ENCODE data around the gene OXSR1. TPM values are rescaled to one million over a fixed set of nuclear protein-coding genes. Genes with fewer than 3 reads are reported as not detected.

Gene OXSR1
- total and polyA plus RNA-seq, 2 of the 13 experiments (the other 11 are each of a cell fraction or from before 2014, with no cell fraction given), result 27.4 to 32.6 TPM

DNA sequence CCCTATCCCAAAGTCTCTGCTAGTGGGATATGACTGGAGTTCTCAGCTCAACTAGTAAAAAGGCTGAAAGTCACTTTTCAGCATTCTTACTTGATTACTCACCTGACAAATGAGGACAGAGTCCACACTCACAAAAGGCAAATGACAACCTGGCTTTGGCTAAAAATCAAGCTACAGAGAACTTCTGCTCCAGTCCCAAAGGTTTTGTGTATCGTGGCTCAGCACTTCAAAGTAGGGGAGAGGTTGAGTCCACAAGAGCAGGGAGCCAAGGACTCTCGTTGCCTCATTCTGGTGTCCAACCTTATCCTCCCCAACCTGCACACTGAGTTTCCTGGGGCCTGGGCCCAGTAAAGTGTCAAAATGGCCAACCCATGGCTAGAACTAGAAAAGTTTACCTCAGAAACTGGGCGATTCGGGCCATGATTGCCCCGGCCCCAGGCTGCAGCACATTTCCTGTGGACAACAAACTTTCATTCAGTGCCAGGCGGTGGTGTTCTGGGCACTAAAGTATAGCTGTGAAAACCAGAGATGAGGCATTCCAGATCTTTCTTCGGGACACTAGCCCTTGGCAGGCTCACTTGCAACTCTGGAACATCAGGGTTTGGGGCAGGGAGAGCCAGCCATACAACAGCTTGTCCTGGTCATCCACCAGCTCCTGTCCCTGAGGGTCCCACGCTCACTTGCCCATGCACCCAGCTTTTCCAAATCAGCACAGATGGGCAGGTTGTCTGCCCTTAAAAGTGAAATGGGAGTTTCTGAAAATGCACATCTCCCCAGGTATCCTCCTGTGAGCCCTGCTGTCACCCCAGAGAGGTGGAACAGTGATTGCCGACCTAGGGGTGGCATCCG, 31.6 kb upstream of the OXSR1 start (continued):
- TF ChIP-seq, protein P1, sequence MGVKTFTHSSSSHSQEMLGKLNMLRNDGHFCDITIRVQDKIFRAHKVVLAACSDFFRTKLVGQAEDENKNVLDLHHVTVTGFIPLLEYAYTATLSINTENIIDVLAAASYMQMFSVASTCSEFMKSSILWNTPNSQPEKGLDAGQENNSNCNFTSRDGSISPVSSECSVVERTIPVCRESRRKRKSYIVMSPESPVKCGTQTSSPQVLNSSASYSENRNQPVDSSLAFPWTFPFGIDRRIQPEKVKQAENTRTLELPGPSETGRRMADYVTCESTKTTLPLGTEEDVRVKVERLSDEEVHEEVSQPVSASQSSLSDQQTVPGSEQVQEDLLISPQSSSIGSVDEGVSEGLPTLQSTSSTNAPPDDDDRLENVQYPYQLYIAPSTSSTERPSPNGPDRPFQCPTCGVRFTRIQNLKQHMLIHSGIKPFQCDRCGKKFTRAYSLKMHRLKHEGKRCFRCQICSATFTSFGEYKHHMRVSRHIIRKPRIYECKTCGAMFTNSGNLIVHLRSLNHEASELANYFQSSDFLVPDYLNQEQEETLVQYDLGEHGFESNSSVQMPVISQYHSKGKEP (CRISPR knock-in tag; IDR thresholded peaks at IDR 0.05), result no peak
- TF ChIP-seq BORCS8-MEF2B (CRISPR knock-in tag; IDR thresholded peaks at IDR 0.05) (peak; percentile 58; the same call in 1 of the 2 replicates), RORA (CRISPR knock-in tag; IDR thresholded peaks at IDR 0.05) (no peak), NFKB2 (CRISPR knock-in tag; IDR thresholded peaks at IDR 0.05; ENCODE audit: borderline replicate concordance) (no peak), SKI (IDR thresholded peaks at IDR 0.05; ENCODE audit: partially characterized antibody) (peak; percentile 59), TCF7 (IDR thresholded peaks at IDR 0.05; ENCODE audit: low read depth) (peak; percentile 92), ZNF224 (CRISPR knock-in tag; IDR thresholded peaks at IDR 0.05) (peak; percentile 83; the same call in 1 of the 2 replicates), ZNF329 (CRISPR knock-in tag; IDR thresholded peaks at IDR 0.05; ENCODE audit: low read depth) (no peak), ZNF17 (CRISPR knock-in tag; IDR thresholded peaks at IDR 0.05) (no peak), ZNF563 (CRISPR knock-in tag; IDR thresholded peaks at IDR 0.05) (no peak), ZNF3 (CRISPR knock-in tag; IDR thresholded peaks at IDR 0.05) (no peak), MTF2 (CRISPR knock-in tag; IDR thresholded peaks at IDR 0.05; ENCODE audit: borderline replicate concordance) (no peak), RBM39 (IDR thresholded peaks at IDR 0.05; ENCODE audit: low read depth, low read length, poor library complexity, severe bottlenecking) (no peak), ZNF12 (CRISPR knock-in tag; IDR thresholded peaks at IDR 0.05) (0 out of 2 replicates have a peak, but pooled peaks have one; percentile 54), ZNF775 (CRISPR knock-in tag; IDR thresholded peaks at IDR 0.05; ENCODE audit: borderline replicate concordance) (no peak), HDAC2 (CRISPR knock-in tag; IDR thresholded peaks at IDR 0.05) (peak; percentile 90), ZEB1 (IDR thresholded peaks at IDR 0.05; ENCODE audit: insufficient replicate concordance, low read depth) (no peak), ZNF577 (CRISPR knock-in tag; IDR thresholded peaks at IDR 0.05; ENCODE audit: borderline replicate concordance, low read depth) (no peak)
- TF ChIP-seq, protein P2, sequence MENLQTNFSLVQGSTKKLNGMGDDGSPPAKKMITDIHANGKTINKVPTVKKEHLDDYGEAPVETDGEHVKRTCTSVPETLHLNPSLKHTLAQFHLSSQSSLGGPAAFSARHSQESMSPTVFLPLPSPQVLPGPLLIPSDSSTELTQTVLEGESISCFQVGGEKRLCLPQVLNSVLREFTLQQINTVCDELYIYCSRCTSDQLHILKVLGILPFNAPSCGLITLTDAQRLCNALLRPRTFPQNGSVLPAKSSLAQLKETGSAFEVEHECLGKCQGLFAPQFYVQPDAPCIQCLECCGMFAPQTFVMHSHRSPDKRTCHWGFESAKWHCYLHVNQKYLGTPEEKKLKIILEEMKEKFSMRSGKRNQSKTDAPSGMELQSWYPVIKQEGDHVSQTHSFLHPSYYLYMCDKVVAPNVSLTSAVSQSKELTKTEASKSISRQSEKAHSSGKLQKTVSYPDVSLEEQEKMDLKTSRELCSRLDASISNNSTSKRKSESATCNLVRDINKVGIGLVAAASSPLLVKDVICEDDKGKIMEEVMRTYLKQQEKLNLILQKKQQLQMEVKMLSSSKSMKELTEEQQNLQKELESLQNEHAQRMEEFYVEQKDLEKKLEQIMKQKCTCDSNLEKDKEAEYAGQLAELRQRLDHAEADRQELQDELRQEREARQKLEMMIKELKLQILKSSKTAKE (CRISPR knock-in tag; IDR thresholded peaks at IDR 0.05; ENCODE audit: borderline replicate concordance), result peak; percentile 64
- TF ChIP-seq, protein P3, sequence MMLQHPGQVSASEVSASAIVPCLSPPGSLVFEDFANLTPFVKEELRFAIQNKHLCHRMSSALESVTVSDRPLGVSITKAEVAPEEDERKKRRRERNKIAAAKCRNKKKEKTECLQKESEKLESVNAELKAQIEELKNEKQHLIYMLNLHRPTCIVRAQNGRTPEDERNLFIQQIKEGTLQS (CRISPR knock-in tag; IDR thresholded peaks at IDR 0.05), result peak; percentile 97
- TF ChIP-seq, protein P4, sequence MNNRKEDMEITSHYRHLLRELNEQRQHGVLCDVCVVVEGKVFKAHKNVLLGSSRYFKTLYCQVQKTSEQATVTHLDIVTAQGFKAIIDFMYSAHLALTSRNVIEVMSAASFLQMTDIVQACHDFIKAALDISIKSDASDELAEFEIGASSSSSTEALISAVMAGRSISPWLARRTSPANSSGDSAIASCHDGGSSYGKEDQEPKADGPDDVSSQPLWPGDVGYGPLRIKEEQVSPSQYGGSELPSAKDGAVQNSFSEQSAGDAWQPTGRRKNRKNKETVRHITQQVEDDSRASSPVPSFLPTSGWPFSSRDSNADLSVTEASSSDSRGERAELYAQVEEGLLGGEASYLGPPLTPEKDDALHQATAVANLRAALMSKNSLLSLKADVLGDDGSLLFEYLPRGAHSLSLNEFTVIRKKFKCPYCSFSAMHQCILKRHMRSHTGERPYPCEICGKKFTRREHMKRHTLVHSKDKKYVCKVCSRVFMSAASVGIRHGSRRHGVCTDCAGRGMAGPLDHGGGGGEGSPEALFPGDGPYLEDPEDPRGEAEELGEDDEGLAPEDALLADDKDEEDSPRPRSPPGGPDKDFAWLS (CRISPR knock-in tag; IDR thresholded peaks at IDR 0.05; ENCODE audit: borderline replicate concordance), result no peak
- TF ChIP-seq, protein P5, sequence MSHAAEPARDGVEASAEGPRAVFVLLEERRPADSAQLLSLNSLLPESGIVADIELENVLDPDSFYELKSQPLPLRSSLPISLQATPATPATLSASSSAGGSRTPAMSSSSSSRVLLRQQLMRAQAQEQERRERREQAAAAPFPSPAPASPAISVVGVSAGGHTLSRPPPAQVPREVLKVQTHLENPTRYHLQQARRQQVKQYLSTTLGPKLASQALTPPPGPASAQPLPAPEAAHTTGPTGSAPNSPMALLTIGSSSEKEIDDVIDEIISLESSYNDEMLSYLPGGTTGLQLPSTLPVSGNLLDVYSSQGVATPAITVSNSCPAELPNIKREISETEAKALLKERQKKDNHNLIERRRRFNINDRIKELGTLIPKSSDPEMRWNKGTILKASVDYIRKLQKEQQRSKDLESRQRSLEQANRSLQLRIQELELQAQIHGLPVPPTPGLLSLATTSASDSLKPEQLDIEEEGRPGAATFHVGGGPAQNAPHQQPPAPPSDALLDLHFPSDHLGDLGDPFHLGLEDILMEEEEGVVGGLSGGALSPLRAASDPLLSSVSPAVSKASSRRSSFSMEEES (CRISPR knock-in tag; IDR thresholded peaks at IDR 0.05), result peak; percentile 84
